ENCODE data around the gene QDPR. TPM values are rescaled to one million over a fixed set of nuclear protein-coding genes. Genes with fewer than 3 reads are reported as not detected.
"Not testable (repeated sequence)": the region's sequence is repeated elsewhere in the genome, so short reads cannot be mapped to it uniquely, and the experiment has no call there.

Gene QDPR
- total and polyA plus RNA-seq, 12 donors, result 23.3 to 86.2 (median 45.8) TPM

- WGBS, 4 donors, result 49 to 70% (median 63%) methylated on average over 5 of the region's 5 CpGs
- intact Hi-C loops (cut with DNase I), result loop anchor here in 1 of 2 donors (10.0 kb wide), 1 partner anchor 102 kb away; no protein-coding TSS in a partner anchor
- no peak for DNase-seq
- TF ChIP-seq CTCF (IDR thresholded peaks at IDR 0.05) (no peak), POLR2A (IDR thresholded peaks at IDR 0.05) (no peak)
- H3K4me1 ChIP-seq (replicated peaks in 1 of 2), result no peaks in the 10 kb centered on the region
- no peak overlapping the region for H3K4me3 ChIP-seq
- no peak overlapping the region for H3K27ac ChIP-seq
- H3K27me3 ChIP-seq, result no peaks in the 10 kb centered on the region
- no peaks in the 10 kb centered on the region for H3K36me3 ChIP-seq (replicated peaks in 1 of 2)
- no peaks in the 10 kb centered on the region for H3K9me3 ChIP-seq (replicated peaks in 1 of 3)
Measured at GRCh38 chr4:17447056-17447455, 64.8 kb downstream of the QDPR start.

GRCh38 chr4:17442477-17442876, 69.4 kb downstream of the QDPR start:
- WGBS, 4 donors, result 50 to 84% (median 67%) methylated on average over 1 of the region's 1 CpG
- DNase-seq; H3K36me3 ChIP-seq (replicated peaks in 1 of 2); H3K27ac ChIP-seq; H3K27me3 ChIP-seq; H3K9me3 ChIP-seq (replicated peaks in 1 of 3); H3K4me3 ChIP-seq; H3K4me1 ChIP-seq (replicated peaks in 1 of 2): not testable (repeated sequence)
- intact Hi-C loops (cut with DNase I), result loop anchor here in 1 of 2 donors (10.0 kb wide), 1 partner anchor 98 kb away; no protein-coding TSS in a partner anchor

- Histone ChIP-seq H3K27ac (no peak overlapping the region), H3K36me3 (replicated peaks in 1 of 2) (no peaks in the 10 kb centered on the region), H3K4me1 (replicated peaks in 1 of 2) (no peaks in the 10 kb centered on the region), H3K4me3 (no peak overlapping the region), H3K27me3 (no peaks in the 10 kb centered on the region), H3K9me3 (replicated peaks in 1 of 3) (no peaks in the 10 kb centered on the region)
- peak in 1 of 7 donors; percentile 1 for DNase-seq
- TF ChIP-seq POLR2A (IDR thresholded peaks at IDR 0.05) (no peak), CTCF (IDR thresholded peaks at IDR 0.05) (no peak)
- intact Hi-C loops (cut with DNase I), result no loop called here
- WGBS, 4 donors, result 80 to 86% (median 83%) methylated on average over 11 of the region's 11 CpGs
Measured at GRCh38 chr4:17437396-17437795, 74.5 kb downstream of the QDPR start.

- no peak overlapping the region for H3K4me3 ChIP-seq
- no peaks in the 10 kb centered on the region for H3K9me3 ChIP-seq (replicated peaks in 1 of 3)
- no peaks in the 10 kb centered on the region for H3K36me3 ChIP-seq (replicated peaks in 1 of 2)
- no peaks in the 10 kb centered on the region for H3K27me3 ChIP-seq
- DNase-seq, result no peak
- 95 to 96% (median 96%) methylated on average over 13 to 28 of the region's 28 CpGs for WGBS, 4 donors
- no peaks in the 10 kb centered on the region for H3K4me1 ChIP-seq (replicated peaks in 1 of 2)
- TF ChIP-seq CTCF (IDR thresholded peaks at IDR 0.05), result no peak
- no peak for TF ChIP-seq POLR2A (IDR thresholded peaks at IDR 0.05)
- intact Hi-C loops (cut with DNase I), result no loop called here
- no peak overlapping the region for H3K27ac ChIP-seq
Measured at GRCh38 chr4:17436750-17437090, 75.2 kb downstream of the QDPR start.

Other genes starting within 250 kb of the QDPR start
- gene CLRN2, start 3.1 kb upstream of the QDPR start, total RNA-seq, result not detected
- gene CLRN2, start 3.1 kb upstream of the QDPR start, polyA plus RNA-seq, result not detected
- gene LAP3, start 65.1 kb upstream of the QDPR start, total RNA-seq, result 100 to 1,000 TPM in 5 of 9 donors, 10 to 100 TPM in 4; 71.7 to 176 (median 109) TPM
- gene LAP3, start 65.1 kb upstream of the QDPR start, polyA plus RNA-seq, result 100 to 1,000 TPM in 1 of 3 donors, 10 to 100 TPM in 2; 22.7 to 135 (median 30.2) TPM
- gene MED28, start 102.6 kb upstream of the QDPR start, total RNA-seq, result 10 to 100 TPM in 6 of 9 donors, 1 to 10 TPM in 3; 7.2 to 49.4 (median 17.0) TPM
- 10 to 100 TPM in 1 of 3 donors, 1 to 10 TPM in 2; 4.9 to 11.3 (median 7.7) TPM for gene MED28, start 102.6 kb upstream of the QDPR start, polyA plus RNA-seq

Measured in adrenal gland (tissue), 12 donors.